Measurements from ENCODE around the gene FNBP1.

The FNBP1 gene

GRCh38 chr9:130042885-130043653 lies at the start of gene FNBP1:
Gene FNBP1 (minus strand): TSS chr9:130043189. CDS start chr9:130042975, 214 bp downstream.
- peak; percentile 50 to 75 for DNase-seq (ENCODE audit: low read depth in 2 of 2)

DNA sequence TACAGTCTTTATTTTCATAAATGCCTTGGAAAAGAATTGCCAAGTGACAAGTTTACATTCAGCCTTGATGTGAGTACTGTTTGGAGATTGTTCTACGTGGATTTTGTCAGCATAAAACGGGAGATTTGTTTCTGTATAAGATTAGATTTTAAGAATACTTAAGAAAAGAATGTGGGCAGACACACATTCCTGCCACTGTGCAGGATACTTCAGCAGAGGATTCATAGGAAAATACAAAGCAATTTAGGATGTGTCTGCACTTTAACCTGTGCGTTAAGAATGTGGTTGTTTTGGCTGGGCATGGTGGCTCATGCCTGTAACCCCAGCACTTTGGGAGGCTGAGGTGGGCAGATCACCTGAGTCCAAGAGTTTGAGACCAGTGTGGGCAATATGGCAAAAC lies 47.9 kb upstream of the FNBP1 start:
- no peak for DNase-seq (ENCODE audit: low read depth in 2 of 2)

- no peak for DNase-seq (ENCODE audit: low read depth in 2 of 2)
These were observed 46.2 kb upstream of the FNBP1 start for GRCh38 chr9:130089141-130089540.

DNA sequence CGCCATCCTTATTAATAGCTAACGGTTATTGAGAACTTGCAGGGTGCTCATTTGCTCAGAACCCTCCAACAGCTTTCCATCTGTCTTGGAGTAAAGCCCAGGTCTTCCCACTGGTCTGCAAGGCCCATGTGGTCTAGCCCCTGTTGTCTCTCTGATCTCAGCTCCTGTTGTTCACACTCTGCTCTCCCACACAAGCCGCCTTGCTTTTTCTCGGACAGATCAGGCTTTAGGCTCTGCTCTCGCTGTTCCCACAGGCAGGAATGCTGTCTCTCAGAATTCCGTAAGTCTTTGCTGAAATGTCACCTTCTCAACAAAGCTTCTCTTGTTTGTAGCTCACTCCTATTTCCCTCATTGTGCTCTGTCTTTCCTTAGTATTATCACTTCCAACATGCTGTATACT lies 45.1 kb upstream of the FNBP1 start:
- DNase-seq (ENCODE audit: low read depth in 2 of 2), result no peak

DNA sequence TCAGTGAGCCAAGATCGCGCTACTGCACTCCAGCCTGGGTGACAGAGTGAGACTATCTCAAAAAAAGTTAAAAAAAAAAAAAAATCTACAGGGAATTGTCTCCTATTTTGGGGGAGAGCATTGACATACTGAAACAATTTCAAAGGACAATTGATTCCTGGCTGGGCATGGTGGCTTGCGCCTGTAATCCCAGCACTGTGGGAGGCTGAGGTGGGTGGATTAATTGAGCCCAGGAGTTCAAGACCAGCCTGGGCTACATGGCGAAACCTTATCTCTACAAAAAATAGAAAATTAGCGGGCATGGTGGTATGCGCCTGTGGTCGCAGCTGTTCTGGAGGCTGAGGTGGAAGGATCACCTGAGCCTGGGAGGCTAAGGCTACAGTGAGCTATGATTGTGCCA lies 41.3 kb upstream of the FNBP1 start:
- no peak for DNase-seq (ENCODE audit: low read depth in 2 of 2)

GRCh38 chr9:130078547-130078946 lies 35.6 kb upstream of the FNBP1 start:
- no peak for DNase-seq (ENCODE audit: low read depth in 2 of 2)

DNA sequence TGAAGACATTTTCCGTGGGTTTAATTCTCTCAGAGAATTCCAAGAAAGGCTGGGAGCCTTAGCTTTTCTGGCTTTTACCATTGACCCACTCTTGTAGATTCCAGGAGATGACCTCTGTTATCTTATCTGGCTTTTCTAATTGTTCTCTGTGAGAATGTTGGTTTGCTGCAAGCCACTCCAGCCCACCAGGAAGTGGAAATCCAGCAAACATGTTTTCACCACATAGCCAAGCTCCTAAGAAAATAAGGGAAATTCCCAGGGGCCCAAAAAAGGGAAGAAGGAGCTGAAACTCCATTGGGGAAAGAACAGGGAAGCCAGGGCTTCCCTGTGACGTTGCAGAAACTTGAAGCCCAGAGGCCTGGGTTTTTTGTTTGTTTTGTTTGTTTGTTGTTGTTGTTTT lies 30.4 kb upstream of the FNBP1 start:
- DNase-seq (ENCODE audit: low read depth in 2 of 2), result no peak

DNA sequence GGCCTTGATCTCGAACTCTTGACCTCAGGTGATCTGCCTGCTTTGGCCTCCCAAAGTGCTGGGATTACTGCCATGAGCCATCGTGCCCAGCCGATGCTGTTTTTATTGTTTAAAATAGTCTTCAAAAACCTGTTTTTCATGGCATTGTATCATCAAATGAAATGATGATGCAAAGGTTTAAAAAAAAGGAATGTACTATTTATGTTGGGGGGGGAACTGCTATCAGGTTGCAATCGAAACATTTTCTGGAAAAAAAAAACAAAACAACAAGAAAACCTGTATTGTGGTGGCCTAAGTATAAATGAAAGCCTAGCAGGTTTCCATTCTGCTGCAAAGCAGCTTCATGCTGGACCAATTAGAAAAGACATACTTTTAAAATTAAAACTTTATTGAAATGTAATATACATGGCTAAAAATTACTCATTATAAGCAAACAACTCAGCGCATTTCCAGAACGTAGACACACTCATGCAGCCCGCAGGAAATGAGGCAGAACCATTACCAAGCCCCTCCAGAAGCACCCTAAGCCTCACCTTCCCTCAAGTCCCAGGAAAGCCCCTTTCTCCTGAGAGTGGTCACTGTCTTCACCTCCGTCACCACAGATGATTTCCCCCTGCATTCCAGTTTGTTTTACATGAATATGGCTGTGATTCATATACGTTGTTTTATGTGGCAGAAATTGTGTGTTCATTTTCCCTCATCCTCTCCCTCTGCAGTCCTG lies 29.7 kb upstream of the FNBP1 start:
- DNase-seq (ENCODE audit: low read depth in 2 of 2), result no peak

- DNase-seq (ENCODE audit: low read depth in 2 of 2), result no peak
These were observed 26.1 kb upstream of the FNBP1 start for GRCh38 chr9:130069048-130069447.

DNA sequence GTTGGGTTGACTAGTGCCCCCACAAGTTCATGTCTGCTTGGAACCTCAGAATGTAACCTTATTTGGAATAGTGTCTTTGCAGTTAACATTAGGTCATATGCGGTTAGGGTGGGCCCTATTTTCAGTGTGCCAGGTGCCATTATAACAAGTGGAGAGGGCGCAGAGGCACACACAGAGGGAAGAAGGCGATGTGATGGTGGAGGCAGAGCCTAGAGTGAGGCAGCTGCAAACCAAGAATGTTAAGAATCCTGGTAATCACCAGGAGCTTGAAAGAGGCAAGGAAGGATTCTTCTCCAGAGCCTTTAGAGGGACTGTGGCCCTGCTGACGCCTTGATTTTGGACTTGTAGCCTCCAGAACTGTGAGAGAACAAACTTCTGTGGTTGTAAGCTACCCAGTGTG lies 21.6 kb upstream of the FNBP1 start:
- no peak for DNase-seq (ENCODE audit: low read depth in 2 of 2)

- no peak for DNase-seq (ENCODE audit: low read depth in 2 of 2)
These were observed 19.8 kb upstream of the FNBP1 start for GRCh38 chr9:130062750-130063149.

DNA sequence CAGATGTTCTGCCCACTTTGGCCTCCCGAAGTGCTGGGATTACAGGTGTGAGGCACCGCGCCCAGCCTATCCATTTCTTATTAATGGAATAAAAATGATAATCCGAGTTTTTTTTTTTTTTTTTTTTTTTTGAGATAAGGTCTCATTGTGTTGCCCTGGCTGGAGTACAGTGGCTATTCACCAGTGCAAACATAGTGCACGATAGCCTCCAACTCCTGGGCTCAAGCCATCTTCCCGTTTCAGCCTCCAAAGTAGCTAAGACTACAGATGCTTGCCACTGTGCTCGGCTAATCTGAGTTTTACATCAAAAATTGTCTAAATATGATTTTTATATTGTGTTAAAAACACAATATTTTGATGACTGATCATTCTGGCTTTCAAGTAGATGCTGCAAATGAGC lies 17.3 kb upstream of the FNBP1 start:
- no peak for DNase-seq (ENCODE audit: low read depth in 2 of 2)

- no peak for DNase-seq (ENCODE audit: low read depth in 2 of 2)
These were observed 15.9 kb upstream of the FNBP1 start for GRCh38 chr9:130058887-130059286.

GRCh38 chr9:130058154-130058553 lies 15.2 kb upstream of the FNBP1 start:
- DNase-seq (ENCODE audit: low read depth in 2 of 2), result no peak

- no peak for DNase-seq (ENCODE audit: low read depth in 2 of 2)
These were observed 11.8 kb upstream of the FNBP1 start for GRCh38 chr9:130054820-130055219.

- DNase-seq (ENCODE audit: low read depth in 2 of 2), result no peak
These were observed 11.4 kb upstream of the FNBP1 start for GRCh38 chr9:130054325-130054786.

GRCh38 chr9:130053504-130054324 lies 10.7 kb upstream of the FNBP1 start, which contains the start of gene GPR107:
Gene GPR107 (plus strand): TSS chr9:130053906. CDS start chr9:130053933, 27 bp downstream.
- peak; percentile 66 to 78 for DNase-seq (ENCODE audit: low read depth in 2 of 2)

DNA sequence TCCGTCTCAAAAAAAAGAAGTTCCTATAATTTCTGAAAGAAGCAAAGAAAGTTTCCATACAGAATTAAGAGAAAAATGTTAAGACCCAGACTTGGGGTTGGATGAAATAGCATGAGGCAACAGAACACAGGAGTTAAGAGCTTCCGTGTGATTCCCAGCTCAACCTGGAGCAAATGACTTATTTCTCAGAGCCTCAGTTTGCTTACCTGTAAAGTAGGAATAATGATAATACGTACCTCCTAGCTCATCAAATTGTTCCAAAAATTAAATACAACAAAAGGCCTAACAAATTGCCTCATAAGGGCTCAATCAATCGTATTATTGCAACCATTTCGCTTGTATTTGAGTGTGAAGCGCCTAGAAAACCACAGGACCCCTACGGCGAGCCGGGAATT lies 10.1 kb upstream of the FNBP1 start:
- no peak for DNase-seq (ENCODE audit: low read depth in 2 of 2)

DNA sequence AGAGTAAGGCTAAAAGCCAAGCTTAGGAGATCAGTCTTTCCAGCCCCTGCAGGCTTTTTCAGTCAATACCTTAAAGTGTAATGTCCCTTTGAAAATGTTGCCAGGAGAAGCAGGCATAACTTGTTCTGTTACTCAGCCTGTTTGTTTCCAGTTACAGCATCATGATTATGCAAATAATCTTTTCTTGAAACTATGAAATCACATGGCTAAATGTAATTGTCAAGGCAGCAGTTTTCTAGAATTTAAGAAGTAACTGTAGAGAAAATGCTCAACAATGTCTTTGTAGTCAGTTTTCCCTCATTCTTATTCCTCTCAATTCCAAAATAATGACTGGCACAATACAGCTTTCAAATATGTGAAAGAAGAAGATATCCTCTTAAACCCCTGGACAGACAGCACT lies 8.9 kb upstream of the FNBP1 start:
- no peak for DNase-seq (ENCODE audit: low read depth in 2 of 2)

- no peak for DNase-seq (ENCODE audit: low read depth in 2 of 2)
These were observed 7.5 kb upstream of the FNBP1 start for GRCh38 chr9:130050462-130050861.

DNA sequence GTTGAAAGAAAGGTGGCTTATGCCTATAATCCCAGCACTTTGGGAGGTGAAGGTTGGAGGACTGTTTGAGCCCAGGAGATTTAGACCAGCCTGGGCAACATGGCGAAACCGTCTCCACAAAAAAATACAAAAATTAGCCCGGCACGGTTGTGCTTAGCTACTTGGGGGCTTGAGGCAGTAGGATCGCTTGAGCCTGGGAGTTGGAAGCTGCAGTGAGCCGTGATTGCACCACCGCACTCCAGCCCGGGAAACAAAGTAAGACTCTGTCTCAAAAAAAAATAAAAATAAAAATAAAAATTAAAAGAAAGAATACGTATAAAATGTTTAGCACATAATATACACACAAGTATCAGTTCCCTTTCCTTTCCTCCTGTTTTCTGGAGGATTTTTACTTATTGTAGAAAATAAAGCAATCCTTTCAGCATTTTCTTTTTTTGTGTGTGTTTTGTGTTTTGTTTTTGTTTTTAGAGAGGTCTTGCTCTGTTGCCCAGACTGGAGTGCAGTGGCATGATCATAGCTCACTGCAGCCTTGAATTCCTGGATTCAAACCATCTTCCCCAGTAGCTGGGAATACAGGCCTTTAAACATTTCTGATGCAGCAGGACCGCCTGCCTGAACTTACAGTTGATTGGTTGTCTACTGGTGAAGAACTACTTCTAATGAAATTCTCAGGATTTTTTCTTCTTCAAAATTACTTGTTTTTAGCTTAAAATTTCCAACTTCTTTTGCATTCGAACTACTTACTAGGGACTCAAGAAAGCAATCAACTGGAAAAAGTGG lies 6.6 kb upstream of the FNBP1 start:
- DNase-seq (ENCODE audit: low read depth in 2 of 2), result no peak

All from stimulated activated CD4-positive, alpha-beta T cell treated with anti-CD3 and anti-CD28 coated beads, Interleukin-15, amount 100 ng/mL, for 48 hours (primary cell).